Measurements from ENCODE around the gene VPS35L. TPM values are rescaled to one million over a fixed set of nuclear protein-coding genes. Genes with fewer than 3 reads are reported as not detected.

VPS35L gene
- total RNA-seq, 2 experiments from 2014 or later, result 29.0 to 31.0 TPM

Other genes starting within 250 kb of the VPS35L start
- gene TMC5, start 137.8 kb upstream of the VPS35L start, total RNA-seq, result not detected
- gene GDE1, start 33.6 kb upstream of the VPS35L start, total RNA-seq, result 10 to 100 TPM; 28.4 to 28.6 TPM
- gene CCP110, start 31.8 kb upstream of the VPS35L start, total RNA-seq, result 10 to 100 TPM; 29.3 to 30.1 TPM
- 10 to 100 TPM; 32.1 to 33.9 TPM for gene KNOP1, start 162.5 kb downstream of the VPS35L start, total RNA-seq
- 1 to 10 TPM; 3.9 to 5.0 TPM for gene IQCK, start 162.6 kb downstream of the VPS35L start, total RNA-seq

Measured in activated CD8-positive, alpha-beta memory T cell treated with anti-CD3 and anti-CD28 coated beads for 36 hours (primary cell).